Testis (tissue), 2 donors: Measurements from ENCODE around the gene CADM1.

ENCODE experiments used
- CTCF ChIP-seq, 3 experiments: fragments of 450-650 bp in 2 of 3; fragments of 200-600 bp in 1 of 3; sonication (generic) in 1 of 3; IDR thresholded peaks; one replicate each; pipeline ENCODE4 v1.5.1; 2016 to 2019; ENCODE audit warnings: antibody characterized with exemption in 3 of 3, mild to moderate bottlenecking in 2 of 3, moderate library complexity in 1 of 3
- POLR2A ChIP-seq: fragments of 450-650 bp; IDR thresholded peaks from one replicate; pipeline ENCODE4 v1.6.1; 2017; ENCODE audit warnings: antibody characterized with exemption, mild to moderate bottlenecking, moderate library complexity

GRCh38 chr11:115326526-115326925 lies 177.7 kb downstream of the CADM1 start:
- TF ChIP-seq CTCF (IDR thresholded peaks at IDR 0.05) (no peak), POLR2A (no peak)
